ENCODE data around the gene KIF1A. TPM values are rescaled to one million over a fixed set of nuclear protein-coding genes. Genes with fewer than 3 reads are reported as not detected.

KIF1A gene
- total and polyA plus RNA-seq, 2 of the 13 experiments (the other 11 are each of a cell fraction or from before 2014, with no cell fraction given) = 0.01 TPM; not detected in 1

DNA sequence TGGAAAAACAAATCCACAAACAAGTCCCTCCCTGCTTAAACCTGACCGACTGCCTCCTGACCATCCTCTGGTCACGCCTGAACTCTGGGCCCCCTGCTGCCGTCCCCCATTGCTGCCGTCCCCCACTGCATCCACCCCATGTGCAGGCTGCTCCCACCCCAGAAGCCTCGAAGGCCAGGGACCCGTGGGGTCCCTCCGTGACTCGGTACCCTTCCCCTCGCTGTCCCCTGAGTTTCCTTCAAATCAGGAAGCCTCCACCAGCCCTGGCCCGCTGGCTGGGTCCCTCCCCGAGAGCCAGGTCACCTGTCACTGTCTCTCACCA lies 30.7 kb upstream of the KIF1A start (continued):
- TF ChIP-seq, protein P1, sequence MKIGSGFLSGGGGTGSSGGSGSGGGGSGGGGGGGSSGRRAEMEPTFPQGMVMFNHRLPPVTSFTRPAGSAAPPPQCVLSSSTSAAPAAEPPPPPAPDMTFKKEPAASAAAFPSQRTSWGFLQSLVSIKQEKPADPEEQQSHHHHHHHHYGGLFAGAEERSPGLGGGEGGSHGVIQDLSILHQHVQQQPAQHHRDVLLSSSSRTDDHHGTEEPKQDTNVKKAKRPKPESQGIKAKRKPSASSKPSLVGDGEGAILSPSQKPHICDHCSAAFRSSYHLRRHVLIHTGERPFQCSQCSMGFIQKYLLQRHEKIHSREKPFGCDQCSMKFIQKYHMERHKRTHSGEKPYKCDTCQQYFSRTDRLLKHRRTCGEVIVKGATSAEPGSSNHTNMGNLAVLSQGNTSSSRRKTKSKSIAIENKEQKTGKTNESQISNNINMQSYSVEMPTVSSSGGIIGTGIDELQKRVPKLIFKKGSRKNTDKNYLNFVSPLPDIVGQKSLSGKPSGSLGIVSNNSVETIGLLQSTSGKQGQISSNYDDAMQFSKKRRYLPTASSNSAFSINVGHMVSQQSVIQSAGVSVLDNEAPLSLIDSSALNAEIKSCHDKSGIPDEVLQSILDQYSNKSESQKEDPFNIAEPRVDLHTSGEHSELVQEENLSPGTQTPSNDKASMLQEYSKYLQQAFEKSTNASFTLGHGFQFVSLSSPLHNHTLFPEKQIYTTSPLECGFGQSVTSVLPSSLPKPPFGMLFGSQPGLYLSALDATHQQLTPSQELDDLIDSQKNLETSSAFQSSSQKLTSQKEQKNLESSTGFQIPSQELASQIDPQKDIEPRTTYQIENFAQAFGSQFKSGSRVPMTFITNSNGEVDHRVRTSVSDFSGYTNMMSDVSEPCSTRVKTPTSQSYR (CRISPR knock-in tag; IDR thresholded peaks at IDR 0.05; ENCODE audit: borderline replicate concordance) = no peak
- no peak for TF ChIP-seq NFRKB (IDR thresholded peaks at IDR 0.05)
- TF ChIP-seq, protein P2, sequence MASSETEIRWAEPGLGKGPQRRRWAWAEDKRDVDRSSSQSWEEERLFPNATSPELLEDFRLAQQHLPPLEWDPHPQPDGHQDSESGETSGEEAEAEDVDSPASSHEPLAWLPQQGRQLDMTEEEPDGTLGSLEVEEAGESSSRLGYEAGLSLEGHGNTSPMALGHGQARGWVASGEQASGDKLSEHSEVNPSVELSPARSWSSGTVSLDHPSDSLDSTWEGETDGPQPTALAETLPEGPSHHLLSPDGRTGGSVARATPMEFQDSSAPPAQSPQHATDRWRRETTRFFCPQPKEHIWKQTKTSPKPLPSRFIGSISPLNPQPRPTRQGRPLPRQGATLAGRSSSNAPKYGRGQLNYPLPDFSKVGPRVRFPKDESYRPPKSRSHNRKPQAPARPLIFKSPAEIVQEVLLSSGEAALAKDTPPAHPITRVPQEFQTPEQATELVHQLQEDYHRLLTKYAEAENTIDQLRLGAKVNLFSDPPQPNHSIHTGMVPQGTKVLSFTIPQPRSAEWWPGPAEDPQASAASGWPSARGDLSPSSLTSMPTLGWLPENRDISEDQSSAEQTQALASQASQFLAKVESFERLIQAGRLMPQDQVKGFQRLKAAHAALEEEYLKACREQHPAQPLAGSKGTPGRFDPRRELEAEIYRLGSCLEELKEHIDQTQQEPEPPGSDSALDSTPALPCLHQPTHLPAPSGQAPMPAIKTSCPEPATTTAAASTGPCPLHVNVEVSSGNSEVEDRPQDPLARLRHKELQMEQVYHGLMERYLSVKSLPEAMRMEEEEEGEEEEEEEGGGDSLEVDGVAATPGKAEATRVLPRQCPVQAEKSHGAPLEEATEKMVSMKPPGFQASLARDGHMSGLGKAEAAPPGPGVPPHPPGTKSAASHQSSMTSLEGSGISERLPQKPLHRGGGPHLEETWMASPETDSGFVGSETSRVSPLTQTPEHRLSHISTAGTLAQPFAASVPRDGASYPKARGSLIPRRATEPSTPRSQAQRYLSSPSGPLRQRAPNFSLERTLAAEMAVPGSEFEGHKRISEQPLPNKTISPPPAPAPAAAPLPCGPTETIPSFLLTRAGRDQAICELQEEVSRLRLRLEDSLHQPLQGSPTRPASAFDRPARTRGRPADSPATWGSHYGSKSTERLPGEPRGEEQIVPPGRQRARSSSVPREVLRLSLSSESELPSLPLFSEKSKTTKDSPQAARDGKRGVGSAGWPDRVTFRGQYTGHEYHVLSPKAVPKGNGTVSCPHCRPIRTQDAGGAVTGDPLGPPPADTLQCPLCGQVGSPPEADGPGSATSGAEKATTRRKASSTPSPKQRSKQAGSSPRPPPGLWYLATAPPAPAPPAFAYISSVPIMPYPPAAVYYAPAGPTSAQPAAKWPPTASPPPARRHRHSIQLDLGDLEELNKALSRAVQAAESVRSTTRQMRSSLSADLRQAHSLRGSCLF (CRISPR knock-in tag; IDR thresholded peaks at IDR 0.05; ENCODE audit: borderline replicate concordance) = no peak
- TF ChIP-seq ZFP41 (CRISPR knock-in tag; IDR thresholded peaks at IDR 0.05; ENCODE audit: borderline replicate concordance) = no peak
- TF ChIP-seq ZMAT3 (CRISPR knock-in tag; conservative IDR thresholded peaks at IDR 0.05) = no peak
- TF ChIP-seq SALL2 (CRISPR knock-in tag; IDR thresholded peaks at IDR 0.05) = 0 out of 2 replicates have a peak, but pooled peaks have one; percentile 18
- 0 out of 2 replicates have a peak, but pooled peaks have one; percentile 4 for TF ChIP-seq MTERF4 (CRISPR knock-in tag; IDR thresholded peaks at IDR 0.05)
- TF ChIP-seq, protein P3, sequence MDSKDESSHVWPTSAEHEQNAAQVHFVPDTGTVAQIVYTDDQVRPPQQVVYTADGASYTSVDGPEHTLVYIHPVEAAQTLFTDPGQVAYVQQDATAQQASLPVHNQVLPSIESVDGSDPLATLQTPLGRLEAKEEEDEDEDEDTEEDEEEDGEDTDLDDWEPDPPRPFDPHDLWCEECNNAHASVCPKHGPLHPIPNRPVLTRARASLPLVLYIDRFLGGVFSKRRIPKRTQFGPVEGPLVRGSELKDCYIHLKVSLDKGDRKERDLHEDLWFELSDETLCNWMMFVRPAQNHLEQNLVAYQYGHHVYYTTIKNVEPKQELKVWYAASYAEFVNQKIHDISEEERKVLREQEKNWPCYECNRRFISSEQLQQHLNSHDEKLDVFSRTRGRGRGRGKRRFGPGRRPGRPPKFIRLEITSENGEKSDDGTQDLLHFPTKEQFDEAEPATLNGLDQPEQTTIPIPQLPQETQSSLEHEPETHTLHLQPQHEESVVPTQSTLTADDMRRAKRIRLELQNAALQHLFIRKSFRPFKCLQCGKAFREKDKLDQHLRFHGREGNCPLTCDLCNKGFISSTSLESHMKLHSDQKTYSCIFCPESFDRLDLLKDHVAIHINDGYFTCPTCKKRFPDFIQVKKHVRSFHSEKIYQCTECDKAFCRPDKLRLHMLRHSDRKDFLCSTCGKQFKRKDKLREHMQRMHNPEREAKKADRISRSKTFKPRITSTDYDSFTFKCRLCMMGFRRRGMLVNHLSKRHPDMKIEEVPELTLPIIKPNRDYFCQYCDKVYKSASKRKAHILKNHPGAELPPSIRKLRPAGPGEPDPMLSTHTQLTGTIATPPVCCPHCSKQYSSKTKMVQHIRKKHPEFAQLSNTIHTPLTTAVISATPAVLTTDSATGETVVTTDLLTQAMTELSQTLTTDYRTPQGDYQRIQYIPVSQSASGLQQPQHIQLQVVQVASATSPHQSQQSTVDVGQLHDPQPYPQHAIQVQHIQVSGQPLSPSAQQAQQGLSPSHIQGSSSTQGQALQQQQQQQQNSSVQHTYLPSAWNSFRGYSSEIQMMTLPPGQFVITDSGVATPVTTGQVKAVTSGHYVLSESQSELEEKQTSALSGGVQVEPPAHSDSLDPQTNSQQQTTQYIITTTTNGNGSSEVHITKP (CRISPR knock-in tag; IDR thresholded peaks at IDR 0.05; ENCODE audit: low read depth) = no peak
- 0 out of 2 replicates have a peak, but pooled peaks have one; percentile 1 for TF ChIP-seq MYC (CRISPR knock-in tag; IDR thresholded peaks at IDR 0.05; ENCODE audit: borderline replicate concordance)
- TF ChIP-seq, protein P4, sequence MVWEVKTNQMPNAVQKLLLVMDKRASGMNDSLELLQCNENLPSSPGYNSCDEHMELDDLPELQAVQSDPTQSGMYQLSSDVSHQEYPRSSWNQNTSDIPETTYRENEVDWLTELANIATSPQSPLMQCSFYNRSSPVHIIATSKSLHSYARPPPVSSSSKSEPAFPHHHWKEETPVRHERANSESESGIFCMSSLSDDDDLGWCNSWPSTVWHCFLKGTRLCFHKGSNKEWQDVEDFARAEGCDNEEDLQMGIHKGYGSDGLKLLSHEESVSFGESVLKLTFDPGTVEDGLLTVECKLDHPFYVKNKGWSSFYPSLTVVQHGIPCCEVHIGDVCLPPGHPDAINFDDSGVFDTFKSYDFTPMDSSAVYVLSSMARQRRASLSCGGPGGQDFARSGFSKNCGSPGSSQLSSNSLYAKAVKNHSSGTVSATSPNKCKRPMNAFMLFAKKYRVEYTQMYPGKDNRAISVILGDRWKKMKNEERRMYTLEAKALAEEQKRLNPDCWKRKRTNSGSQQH (CRISPR knock-in tag; IDR thresholded peaks at IDR 0.05; ENCODE audit: low read depth) = no peak
- TF ChIP-seq ZSCAN22 (CRISPR knock-in tag; IDR thresholded peaks at IDR 0.05) = 0 out of 2 replicates have a peak, but pooled peaks have one; percentile 1
- no peak for TF ChIP-seq KDM1A (CRISPR knock-in tag; IDR thresholded peaks at IDR 0.05)
- TF ChIP-seq ZNF775 (CRISPR knock-in tag; IDR thresholded peaks at IDR 0.05; ENCODE audit: borderline replicate concordance) = no peak
- no peak for TF ChIP-seq ZNF598 (CRISPR knock-in tag; IDR thresholded peaks at IDR 0.05; ENCODE audit: borderline replicate concordance)
- no peak for TF ChIP-seq ZNF530 (CRISPR knock-in tag; IDR thresholded peaks at IDR 0.05; ENCODE audit: low read depth)
- TF ChIP-seq ZIK1 (CRISPR knock-in tag; IDR thresholded peaks at IDR 0.05; ENCODE audit: borderline replicate concordance, low read depth) = no peak
